T-helper 2 cell treated with Interferon-gamma antibody and Interleukin-4, amounts not matched to agents 5 μg/mL and 100 μg/mL, for 36 hours (primary cell): ENCODE data around the gene C19orf44.
"Not testable (repeated sequence)": the region's sequence is repeated elsewhere in the genome, so short reads cannot be mapped to it uniquely, and the experiment has no call there.

Source experiments
- DNase-seq: peaks from one replicate; pipeline ENCODE4 v3.0.0; 2021; ENCODE audit warnings: low spot score
- H3K27ac Mint-ChIP-seq: one replicate; pipeline ENCODE4 v1.8.0; 2021; ENCODE audit warnings: mild to moderate bottlenecking, mixed read lengths
- H3K27me3 Mint-ChIP-seq: one replicate; pipeline ENCODE4 v1.8.0; 2021; ENCODE audit warnings: low read depth, mixed read lengths
- H3K36me3 Mint-ChIP-seq: one replicate; pipeline ENCODE4 v1.8.0; 2021; ENCODE audit warnings: low read depth, mixed read lengths
- H3K4me1 Mint-ChIP-seq: one replicate; pipeline ENCODE4 v1.8.0; 2021; ENCODE audit warnings: low read depth, mixed read lengths
- H3K4me3 Mint-ChIP-seq: one replicate; pipeline ENCODE4 v1.8.0; 2022; ENCODE audit warnings: mild to moderate bottlenecking, moderate library complexity, mixed read lengths
- H3K9me3 Mint-ChIP-seq: one replicate; pipeline ENCODE4 v1.8.0; 2021; ENCODE audit warnings: mixed read lengths

Gene C19orf44

GRCh38 chr19:16476401-16476800 lies 19.8 kb upstream of the C19orf44 start:
- Mint-ChIP-seq H3K27me3 (peaks cover 5% of the 10 kb centered on the region), H3K27ac (no peak overlapping the region), H3K4me1 (no peaks in the 10 kb centered on the region), H3K36me3 (no peaks in the 10 kb centered on the region), H3K9me3 (peaks cover 5% of the 10 kb centered on the region), H3K4me3 (no peak overlapping the region)
- DNase-seq: no peak

DNA sequence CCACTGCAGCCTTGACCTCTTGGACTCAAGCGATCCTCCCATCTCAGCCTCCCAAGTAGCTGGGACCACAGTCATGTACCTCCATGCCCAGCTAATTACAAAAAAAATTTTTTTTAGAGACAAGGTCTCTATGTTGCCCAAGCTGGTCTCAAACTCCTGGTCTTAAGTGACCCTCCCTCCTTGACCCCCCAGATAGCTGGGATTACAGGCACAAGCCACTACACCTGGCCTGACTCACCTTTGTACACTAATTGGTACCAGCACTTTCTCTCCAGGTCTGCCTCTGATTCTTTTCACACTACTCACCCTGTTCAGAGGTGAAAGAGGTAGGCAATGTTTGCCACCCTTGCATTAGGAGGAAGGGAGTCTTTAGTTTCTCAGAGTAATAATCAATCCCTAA lies 18.9 kb upstream of the C19orf44 start:
- Mint-ChIP-seq H3K27ac (no peak overlapping the region), H3K27me3 (peaks cover 5% of the 10 kb centered on the region), H3K4me1 (no peaks in the 10 kb centered on the region), H3K9me3 (peaks cover 5% of the 10 kb centered on the region), H3K36me3 (no peaks in the 10 kb centered on the region), H3K4me3 (no peak overlapping the region)
- DNase-seq: no peak

DNA sequence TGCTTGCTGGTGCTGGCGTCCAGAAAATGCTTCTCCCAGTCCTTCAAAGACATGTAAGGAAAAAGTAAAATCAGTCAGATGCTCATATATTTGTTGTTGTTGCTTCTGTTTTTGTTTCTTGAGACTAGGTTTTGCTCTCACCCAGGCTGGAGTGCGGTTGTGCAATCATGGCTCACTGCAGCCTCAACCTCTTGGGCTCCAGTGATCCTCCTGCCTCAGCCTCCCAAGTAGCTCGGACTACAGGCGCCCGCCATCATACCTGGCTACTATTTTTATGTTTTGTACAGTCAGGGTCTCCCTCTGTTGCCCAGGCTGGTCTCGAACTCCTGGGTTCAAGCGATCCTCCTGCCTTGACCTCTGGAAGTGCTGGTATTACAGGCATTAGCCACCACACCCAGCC lies 13.4 kb upstream of the C19orf44 start:
- Mint-ChIP-seq H3K36me3 (no peaks in the 10 kb centered on the region), H3K9me3 (no peaks in the 10 kb centered on the region), H3K4me1 (no peaks in the 10 kb centered on the region), H3K4me3 (no peak overlapping the region), H3K27ac (no peak overlapping the region), H3K27me3 (no peaks in the 10 kb centered on the region)
- no peak for DNase-seq

DNA sequence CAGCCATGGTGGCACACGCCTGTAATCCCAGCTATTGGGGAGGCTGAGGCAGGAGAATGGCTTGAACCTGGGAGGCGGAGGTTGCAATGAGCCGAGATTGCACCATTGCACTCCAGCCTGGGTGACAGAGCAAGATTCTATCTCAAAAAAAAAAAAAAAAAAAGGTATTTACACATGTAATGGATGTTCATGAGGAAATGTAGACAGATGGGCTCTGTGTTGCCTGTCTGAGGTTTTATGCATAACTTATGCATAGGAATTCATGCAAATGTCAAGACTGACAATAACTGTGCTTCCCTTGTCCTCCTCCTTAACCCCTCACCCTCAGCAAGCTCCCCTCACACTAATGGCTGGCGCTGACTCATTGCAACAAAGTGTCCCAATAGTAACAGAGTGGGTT lies 9.7 kb upstream of the C19orf44 start:
- not testable (repeated sequence) for H3K9me3 Mint-ChIP-seq, H3K4me1 Mint-ChIP-seq, H3K4me3 Mint-ChIP-seq, DNase-seq, H3K27me3 Mint-ChIP-seq, H3K27ac Mint-ChIP-seq, H3K36me3 Mint-ChIP-seq

DNA sequence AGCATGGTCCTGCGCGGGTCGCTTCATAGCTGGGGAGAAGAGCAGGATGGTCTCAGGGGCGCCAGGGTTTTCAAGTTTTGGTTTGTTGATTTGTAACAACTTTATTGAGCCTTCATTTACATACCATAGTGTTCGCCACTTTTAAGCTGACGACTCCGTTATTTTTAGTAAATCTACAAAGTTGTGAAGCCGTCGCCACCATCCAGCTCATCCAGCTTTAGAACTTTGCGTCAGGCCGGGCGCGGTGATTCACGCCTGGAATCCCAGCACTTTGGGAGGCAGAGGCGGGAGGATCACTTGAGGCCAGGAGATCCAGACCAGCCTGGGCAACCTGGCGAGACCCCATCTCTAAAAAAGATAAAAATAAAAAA lies 404 bp downstream of the C19orf44 start:
- Mint-ChIP-seq H3K4me3 (peak overlapping the region; percentile 98), H3K36me3 (peaks cover 8% of the 10 kb centered on the region), H3K4me1 (peaks cover 11% of the 10 kb centered on the region), H3K27ac (peak overlapping the region; percentile 84), H3K9me3 (no peaks in the 10 kb centered on the region), H3K27me3 (no peaks in the 10 kb centered on the region)
- no peak for DNase-seq

GRCh38 chr19:16497042-16497441 lies 848 bp downstream of the C19orf44 start:
- Mint-ChIP-seq H3K4me1 (peaks cover 11% of the 10 kb centered on the region), H3K4me3 (peak overlapping the region; percentile 98), H3K9me3 (no peaks in the 10 kb centered on the region), H3K27me3 (no peaks in the 10 kb centered on the region), H3K27ac (no peak overlapping the region), H3K36me3 (peaks cover 8% of the 10 kb centered on the region)
- DNase-seq: no peak

DNA sequence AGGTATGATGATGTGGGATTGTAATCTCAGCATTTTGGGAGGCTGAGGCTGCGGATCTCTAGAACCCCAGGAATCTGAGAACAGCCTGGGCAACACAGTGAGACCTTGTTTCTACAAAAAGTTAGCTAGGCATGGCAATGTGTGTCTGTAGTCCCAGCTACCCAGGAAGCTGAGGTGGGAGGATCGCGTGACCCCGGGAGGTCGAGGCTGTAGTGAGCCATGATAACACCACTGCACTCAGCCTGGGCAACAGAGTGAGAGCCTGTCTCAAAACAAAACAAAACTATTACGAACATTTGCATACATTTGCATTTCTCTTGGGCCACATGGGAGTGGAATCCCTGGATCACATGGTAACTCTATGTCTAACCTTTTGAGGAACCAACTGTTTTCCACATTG lies 1.6 kb downstream of the C19orf44 start:
- Mint-ChIP-seq H3K36me3 (peaks cover 8% of the 10 kb centered on the region), H3K27ac (no peak overlapping the region), H3K4me3 (peak overlapping the region; percentile 69), H3K9me3 (no peaks in the 10 kb centered on the region), H3K27me3 (no peaks in the 10 kb centered on the region), H3K4me1 (peaks cover 11% of the 10 kb centered on the region)
- DNase-seq: no peak

DNA sequence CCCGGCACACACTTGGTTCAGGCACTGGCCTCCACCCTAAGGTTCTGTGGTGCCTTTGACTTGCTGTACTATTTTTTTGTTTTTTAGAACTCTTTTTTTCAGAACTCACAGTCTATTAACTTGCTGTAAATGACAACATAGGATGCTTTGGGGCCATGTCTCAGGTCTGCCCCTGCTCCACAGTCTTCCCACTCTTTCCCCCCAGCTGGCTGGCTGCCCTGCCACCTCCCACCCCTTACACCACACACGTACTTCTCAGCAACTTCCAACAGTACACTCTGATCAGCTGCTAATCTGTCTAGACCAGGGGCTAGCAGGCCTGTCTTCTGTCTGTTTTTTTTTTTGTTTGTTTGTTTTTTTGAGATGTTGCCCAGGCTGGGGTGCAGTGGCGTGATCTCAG lies 8.1 kb downstream of the C19orf44 start:
- no peaks in the 10 kb centered on the region for H3K27me3 Mint-ChIP-seq
- H3K27ac Mint-ChIP-seq: no peak overlapping the region
- peaks cover 2% of the 10 kb centered on the region for H3K36me3 Mint-ChIP-seq
- no peaks in the 10 kb centered on the region for H3K4me1 Mint-ChIP-seq
- no peak for DNase-seq
- no peaks in the 10 kb centered on the region for H3K9me3 Mint-ChIP-seq
- no peak overlapping the region for H3K4me3 Mint-ChIP-seq

DNA sequence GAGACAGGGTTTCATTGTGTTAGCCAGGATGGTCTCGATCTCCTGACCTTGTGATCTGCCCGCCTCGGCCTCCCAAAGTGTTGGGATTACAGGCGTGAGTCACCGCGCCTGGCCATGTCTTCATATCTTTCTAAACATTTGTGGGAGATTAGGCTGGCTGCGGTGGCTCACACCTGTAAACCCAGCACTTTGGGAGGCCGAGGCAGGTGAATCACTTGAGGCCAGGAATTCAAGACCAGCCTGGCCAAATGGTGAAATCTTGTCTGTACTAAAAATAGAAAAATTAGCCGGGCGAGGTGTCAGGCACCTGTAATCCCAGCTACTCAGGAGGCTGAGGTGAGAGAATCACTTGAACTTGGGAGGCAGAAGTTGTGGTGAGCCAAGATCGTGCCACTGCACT lies 10.0 kb downstream of the C19orf44 start:
- DNase-seq, H3K4me3 Mint-ChIP-seq, H3K36me3 Mint-ChIP-seq, H3K27me3 Mint-ChIP-seq, H3K27ac Mint-ChIP-seq, H3K9me3 Mint-ChIP-seq, H3K4me1 Mint-ChIP-seq: not testable (repeated sequence)

- no peak overlapping the region for H3K27ac Mint-ChIP-seq
- H3K4me3 Mint-ChIP-seq: no peak overlapping the region
- H3K27me3 Mint-ChIP-seq: no peaks in the 10 kb centered on the region
- DNase-seq: no peak
- H3K4me1 Mint-ChIP-seq: no peaks in the 10 kb centered on the region
- H3K36me3 Mint-ChIP-seq: no peaks in the 10 kb centered on the region
- H3K9me3 Mint-ChIP-seq: no peaks in the 10 kb centered on the region
Measured at GRCh38 chr19:16506961-16507360, 10.8 kb downstream of the C19orf44 start.

- Mint-ChIP-seq H3K36me3 (no peaks in the 10 kb centered on the region), H3K27ac (no peak overlapping the region), H3K9me3 (no peaks in the 10 kb centered on the region), H3K4me1 (no peaks in the 10 kb centered on the region), H3K4me3 (no peak overlapping the region), H3K27me3 (no peaks in the 10 kb centered on the region)
- no peak for DNase-seq
Measured at GRCh38 chr19:16508546-16508945, 12.4 kb downstream of the C19orf44 start.

GRCh38 chr19:16509141-16510061 lies 13.2 kb downstream of the C19orf44 start:
- Mint-ChIP-seq H3K4me1 (no peaks in the 10 kb centered on the region), H3K4me3 (no peak overlapping the region), H3K36me3 (no peaks in the 10 kb centered on the region), H3K27me3 (no peaks in the 10 kb centered on the region), H3K27ac (no peak overlapping the region), H3K9me3 (no peaks in the 10 kb centered on the region)
- DNase-seq: no peak

DNA sequence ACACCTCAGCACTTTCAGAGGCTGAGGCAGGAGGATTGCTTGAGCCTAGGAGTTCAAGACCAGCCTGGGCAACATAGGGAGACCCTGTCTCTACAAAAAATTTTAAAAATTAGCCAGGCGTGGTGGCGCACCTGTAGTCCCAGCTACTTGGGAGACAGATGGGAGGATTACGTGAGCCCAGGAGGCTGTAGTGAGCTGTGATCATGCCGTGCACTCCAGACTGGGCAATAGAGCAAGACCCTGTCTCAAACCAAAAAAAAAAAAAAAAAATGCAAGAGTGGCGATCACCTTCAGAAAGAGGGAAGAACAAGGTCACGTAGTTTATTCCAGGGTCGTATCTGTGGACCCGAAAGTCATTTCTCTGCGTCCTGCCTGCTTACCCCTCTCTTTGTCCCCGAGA lies 16.4 kb downstream of the C19orf44 start:
- H3K36me3 Mint-ChIP-seq, H3K4me3 Mint-ChIP-seq, H3K9me3 Mint-ChIP-seq, H3K27ac Mint-ChIP-seq, H3K27me3 Mint-ChIP-seq, DNase-seq, H3K4me1 Mint-ChIP-seq: not testable (repeated sequence)

DNA sequence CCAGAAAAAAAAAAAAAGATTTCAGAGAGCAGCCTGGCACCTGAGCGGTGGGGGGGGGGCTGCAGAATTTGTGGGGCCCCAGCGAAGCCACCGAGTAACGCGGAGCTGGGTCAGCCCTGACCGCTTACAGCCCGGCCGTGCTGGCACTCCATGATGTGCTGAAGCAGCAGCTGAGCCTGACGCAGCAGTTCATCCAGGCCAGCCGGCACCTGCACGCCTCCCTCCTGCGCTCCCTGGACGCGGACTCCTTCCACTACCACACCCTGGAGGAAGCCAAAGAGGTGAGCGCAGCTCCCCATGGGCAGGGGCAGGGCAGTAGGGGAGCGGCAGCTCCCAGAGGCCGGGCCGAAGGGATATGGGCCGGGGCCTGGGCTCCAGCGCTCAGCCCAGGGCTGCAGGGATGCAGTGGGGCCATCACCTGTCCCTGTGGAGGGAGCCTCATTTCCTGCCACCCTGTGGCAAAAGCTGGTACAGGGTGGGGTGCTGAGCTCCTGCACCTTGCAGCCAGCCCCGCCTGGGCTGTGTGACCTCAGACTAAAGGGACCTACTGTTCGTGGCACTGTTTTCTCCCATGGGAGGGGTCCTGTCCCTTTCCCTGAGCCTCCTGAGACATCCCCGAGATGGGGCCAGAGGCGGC lies 18.3 kb downstream of the C19orf44 start:
- no peak overlapping the region for H3K27ac Mint-ChIP-seq
- no peaks in the 10 kb centered on the region for H3K4me1 Mint-ChIP-seq
- H3K9me3 Mint-ChIP-seq: no peaks in the 10 kb centered on the region
- peaks cover 20% of the 10 kb centered on the region for H3K36me3 Mint-ChIP-seq
- H3K4me3 Mint-ChIP-seq: no peak overlapping the region
- H3K27me3 Mint-ChIP-seq: no peaks in the 10 kb centered on the region
- no peak for DNase-seq
